HEK293 (cell line): ENCODE data around the gene RIMKLA.

Source experiments
- CTCF ChIP-seq: fragments of 450-650 bp; formaldehyde crosslinking; IDR thresholded peaks from 2 replicates; pipeline ENCODE4 v1.5.1; 2016; ENCODE audit warnings: missing biosample characterization, missing genetic modification characterization
- TRIM28 ChIP-seq: IDR thresholded peaks from 2 replicates; pipeline ENCODE4 v1.6.1; 2011; ENCODE audit warnings: low read length, control low read depth, borderline replicate concordance
- YY1 ChIP-seq: fragments of 450-650 bp; formaldehyde crosslinking; IDR thresholded peaks from 2 replicates; pipeline ENCODE4 v1.5.1; 2018; ENCODE audit warnings: missing biosample characterization, missing genetic modification characterization
- ZIC2 ChIP-seq: fragments of 450-650 bp; formaldehyde crosslinking; IDR thresholded peaks from 2 replicates; pipeline ENCODE4 v1.5.1; 2016; ENCODE audit warnings: missing biosample characterization, missing genetic modification characterization
- ZNF174 ChIP-seq: fragments of 450-650 bp; formaldehyde crosslinking; IDR thresholded peaks from 2 replicates; pipeline ENCODE4 v1.5.0; 2017; ENCODE audit warnings: missing biosample characterization, mild to moderate bottlenecking, missing genetic modification characterization
- ZNF335 ChIP-seq: fragments of 450-650 bp; formaldehyde crosslinking; conservative IDR thresholded peaks from 2 replicates; pipeline ENCODE4 v1.5.1; 2016; ENCODE audit warnings: missing biosample characterization, missing genetic modification characterization
- ZNF391 ChIP-seq: fragments of 450-650 bp; formaldehyde crosslinking; IDR thresholded peaks from 2 replicates; pipeline ENCODE4 v1.5.1; 2016; ENCODE audit warnings: low read depth, missing biosample characterization, missing genetic modification characterization, borderline replicate concordance
- ZNF692 ChIP-seq: fragments of 450-650 bp; formaldehyde crosslinking; IDR thresholded peaks from 2 replicates; pipeline ENCODE4 v1.5.1; 2016; ENCODE audit warnings: missing biosample characterization, missing genetic modification characterization
- ZNF776 ChIP-seq: fragments of 450-650 bp; formaldehyde crosslinking; IDR thresholded peaks from 2 replicates; pipeline ENCODE4 v1.5.0; 2017; ENCODE audit warnings: missing biosample characterization, missing genetic modification characterization, borderline replicate concordance

GRCh38 chr1:42466030-42466429, 85.4 kb downstream of the RIMKLA start:
- TF ChIP-seq ZNF391 (tag by site-specific recombination): no peak
- TF ChIP-seq TRIM28: no peak
- no peak for TF ChIP-seq ZNF692 (tag by site-specific recombination)
- no peak for TF ChIP-seq CTCF
- TF ChIP-seq ZNF335 (tag by site-specific recombination): no peak
- TF ChIP-seq ZNF174 (tag by site-specific recombination): no peak
- TF ChIP-seq ZIC2 (tag by site-specific recombination): no peak
- no peak for TF ChIP-seq ZNF776 (tag by site-specific recombination)
- no peak for TF ChIP-seq YY1
